DND-41 (cell line): Measurements from ENCODE around the gene ANKRD28.

Experiments
- CTCF ChIP-seq: IDR thresholded peaks from 2 replicates; pipeline ENCODE4 v1.5.1; 2012; ENCODE audit warnings: borderline replicate concordance, low read length, moderate library complexity, mild to moderate bottlenecking; ENCODE audit not compliant: poor library complexity, severe bottlenecking; ENCODE audit errors: extremely low read depth
- EZH2 ChIP-seq: IDR thresholded peaks from 3 replicates; pipeline ENCODE4 v1.6.1; 2012; ENCODE audit warnings: borderline replicate concordance, low read depth, mild to moderate bottlenecking, moderate library complexity, low read length, inconsistent platforms; ENCODE audit not compliant: severe bottlenecking

- no peak for TF ChIP-seq CTCF
- no peak for TF ChIP-seq EZH2
Observed at GRCh38 chr3:15664144-15664543, 133.6 kb downstream of the ANKRD28 start.
